T-helper 17 cell (primary cell): ENCODE data around the gene PRKCB. TPM values are rescaled to one million over a fixed set of nuclear protein-coding genes. Genes with fewer than 3 reads are reported as not detected.
"Not testable (repeated sequence)": the region's sequence is repeated elsewhere in the genome, so short reads cannot be mapped to it uniquely, and the experiment has no call there.

Source experiments
- ATAC-seq: fragments of 150-1000 bp; cut with Tn5 transposase; 2 replicates; pipeline ENCODE4 v1.10.0; 2021; ENCODE audit warnings: mild to moderate bottlenecking, moderate library complexity
- DNase-seq, 3 donors: peaks; one replicate each; pipeline versions ENCODE4 v3.0.0 to v3.0.0-alpha.2; 2020 to 2021
- H3K9me3 ChIP-seq: one replicate; pipeline ENCODE4 v1.7.0; 2013; ENCODE audit warnings: low read length, mild to moderate bottlenecking; ENCODE audit not compliant: control insufficient read depth, poor library complexity, severe bottlenecking
- H3K27ac Mint-ChIP-seq: one replicate; pipeline ENCODE4 v1.8.0; 2022; ENCODE audit warnings: mild to moderate bottlenecking, moderate library complexity, mixed read lengths
- H3K27me3 Mint-ChIP-seq: one replicate; pipeline ENCODE4 v1.8.0; 2022; ENCODE audit warnings: mixed read lengths
- H3K36me3 Mint-ChIP-seq: one replicate; pipeline ENCODE4 v1.8.0; 2022; ENCODE audit warnings: low read depth, mixed read lengths
- H3K4me1 Mint-ChIP-seq: one replicate; pipeline ENCODE4 v1.8.0; 2022; ENCODE audit warnings: mild to moderate bottlenecking, mixed read lengths
- H3K4me3 Mint-ChIP-seq: one replicate; pipeline ENCODE4 v1.8.0; 2022; ENCODE audit warnings: mild to moderate bottlenecking, moderate library complexity, mixed read lengths
- total RNA-seq, 4 donors: library from RNA in 2 of 4; stranded (reverse) in 2 of 4; gene quantifications; one replicate each; pipeline ENCODE4 v1.2.3 and lab custom pipeline; 2022 to 2026

PRKCB gene
- total RNA-seq, 2 donors from 2014 or later: 122 to 137 TPM

- H3K36me3 Mint-ChIP-seq: no peaks in the 10 kb centered on the region
- no peak overlapping the region for H3K4me3 Mint-ChIP-seq
- peaks cover 65% of the 10 kb centered on the region for H3K4me1 Mint-ChIP-seq
- no peaks in the 10 kb centered on the region for H3K9me3 ChIP-seq
- ATAC-seq: no peak
- H3K27ac Mint-ChIP-seq: peak overlapping the region; percentile 49
- DNase-seq: no peak
- no peaks in the 10 kb centered on the region for H3K27me3 Mint-ChIP-seq
These were observed 69.2 kb downstream of the PRKCB start for GRCh38 chr16:23905027-23905426.

DNA sequence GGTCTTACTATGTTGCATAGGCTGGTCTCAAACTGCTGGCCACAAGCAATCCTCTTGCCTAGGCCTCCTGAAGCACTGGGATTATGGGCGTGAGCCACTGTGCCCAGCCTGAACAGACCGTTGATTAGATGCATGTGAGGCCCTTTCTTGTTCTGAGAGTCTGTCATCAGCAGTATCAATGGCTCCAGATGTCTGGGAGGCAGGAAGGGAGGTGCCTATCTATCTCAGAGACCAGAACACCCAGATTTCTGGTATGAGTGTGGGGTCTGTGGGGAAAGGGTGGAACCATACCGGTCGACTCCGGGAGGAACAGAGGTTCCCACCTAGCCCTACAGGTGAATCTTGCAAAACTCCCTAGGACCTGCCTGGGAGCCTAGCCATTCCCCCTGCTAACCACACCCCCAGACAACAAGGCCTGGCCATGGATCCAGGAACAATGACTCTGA, 71.7 kb downstream of the PRKCB start:
- no peaks in the 10 kb centered on the region for H3K27me3 Mint-ChIP-seq
- H3K27ac Mint-ChIP-seq: peak overlapping the region; percentile 70

GRCh38 chr16:23907903-23908302, 72.1 kb downstream of the PRKCB start:
- no peak overlapping the region for H3K4me3 Mint-ChIP-seq
- no peaks in the 10 kb centered on the region for H3K27me3 Mint-ChIP-seq
- H3K27ac Mint-ChIP-seq: peak overlapping the region; percentile 70
- ATAC-seq: no peak
- no peaks in the 10 kb centered on the region for H3K36me3 Mint-ChIP-seq
- DNase-seq: no peak
- no peaks in the 10 kb centered on the region for H3K9me3 ChIP-seq
- H3K4me1 Mint-ChIP-seq: peaks cover 52% of the 10 kb centered on the region

More for the DNA sequence above, 71.7 kb downstream of the PRKCB start:
- DNase-seq (no peak), ATAC-seq (no peak)
- Mint-ChIP-seq H3K4me3 (no peak overlapping the region), H3K4me1 (peaks cover 54% of the 10 kb centered on the region), H3K36me3 (no peaks in the 10 kb centered on the region)
- no peaks in the 10 kb centered on the region for H3K9me3 ChIP-seq

DNA sequence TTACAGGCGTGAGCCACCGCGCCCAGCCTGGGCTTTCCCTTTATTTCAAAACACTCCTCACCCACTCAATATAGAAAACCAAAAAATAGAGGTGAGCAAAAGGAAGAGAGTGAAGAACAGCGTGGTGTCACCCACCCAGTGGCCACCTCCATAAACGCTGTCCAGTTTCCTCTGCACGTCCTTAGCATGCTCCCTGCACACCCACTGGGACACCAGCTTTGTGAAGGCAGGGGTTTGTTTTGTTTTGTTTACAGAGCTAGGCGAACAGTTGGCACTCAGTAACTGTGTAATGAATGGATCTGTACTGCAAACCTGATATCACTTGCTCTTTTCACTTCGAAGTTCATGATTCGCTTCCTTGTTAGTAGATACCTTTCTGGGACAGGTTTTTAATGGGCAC, 73.0 kb downstream of the PRKCB start:
- no peaks in the 10 kb centered on the region for H3K27me3 Mint-ChIP-seq
- ATAC-seq: no peak

DNA sequence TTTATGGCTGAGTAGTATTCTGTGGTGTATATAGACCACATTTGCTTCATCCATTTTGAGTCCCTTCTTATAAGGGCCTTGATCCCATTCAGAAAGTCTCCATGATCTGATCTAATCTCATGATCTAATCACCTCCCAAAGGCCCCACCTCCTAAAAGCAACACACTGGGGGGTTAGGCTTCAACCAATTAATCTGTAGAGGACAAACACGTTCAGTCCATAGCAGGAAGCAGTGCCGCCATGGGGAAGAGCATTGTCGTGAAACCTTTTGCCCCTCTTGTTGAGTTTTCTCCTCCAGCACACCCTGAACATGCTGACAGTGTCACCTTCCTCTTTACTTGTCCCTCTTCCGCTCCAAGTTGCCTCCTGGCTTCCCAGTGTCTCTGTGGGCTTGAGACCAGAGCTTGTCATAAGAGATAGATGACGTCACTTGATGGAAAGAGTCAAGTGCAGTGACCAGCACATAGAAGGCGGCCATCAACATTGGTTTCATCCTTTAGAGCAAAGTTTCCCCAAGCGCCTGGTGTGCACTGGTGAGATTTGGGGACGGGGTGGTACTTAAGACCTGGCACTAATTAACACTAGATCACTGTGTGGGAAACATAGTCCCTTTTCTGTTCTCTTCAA, 74.1 kb downstream of the PRKCB start:
- ATAC-seq: no peak
- no peaks in the 10 kb centered on the region for H3K9me3 ChIP-seq
- no peaks in the 10 kb centered on the region for H3K27me3 Mint-ChIP-seq
- no peak for DNase-seq
- H3K36me3 Mint-ChIP-seq: no peaks in the 10 kb centered on the region
- H3K4me1 Mint-ChIP-seq: peaks cover 55% of the 10 kb centered on the region
- H3K4me3 Mint-ChIP-seq: no peak overlapping the region
- peak overlapping the region; percentile 70 for H3K27ac Mint-ChIP-seq

More for the DNA sequence above, 73.0 kb downstream of the PRKCB start:
- Mint-ChIP-seq H3K36me3 (no peaks in the 10 kb centered on the region), H3K27ac (peak overlapping the region; percentile 70), H3K4me1 (peaks cover 52% of the 10 kb centered on the region), H3K4me3 (no peak overlapping the region)
- H3K9me3 ChIP-seq: no peaks in the 10 kb centered on the region
- DNase-seq: no peak

- no peak for DNase-seq
- H3K36me3 Mint-ChIP-seq: peaks cover 3% of the 10 kb centered on the region
- no peak overlapping the region for H3K4me3 Mint-ChIP-seq
- no peaks in the 10 kb centered on the region for H3K27me3 Mint-ChIP-seq
- no peaks in the 10 kb centered on the region for H3K9me3 ChIP-seq
- no peak overlapping the region for H3K27ac Mint-ChIP-seq
- H3K4me1 Mint-ChIP-seq: peaks cover 27% of the 10 kb centered on the region
- ATAC-seq: no peak
These were observed 79.3 kb downstream of the PRKCB start for GRCh38 chr16:23914946-23915530.

DNA sequence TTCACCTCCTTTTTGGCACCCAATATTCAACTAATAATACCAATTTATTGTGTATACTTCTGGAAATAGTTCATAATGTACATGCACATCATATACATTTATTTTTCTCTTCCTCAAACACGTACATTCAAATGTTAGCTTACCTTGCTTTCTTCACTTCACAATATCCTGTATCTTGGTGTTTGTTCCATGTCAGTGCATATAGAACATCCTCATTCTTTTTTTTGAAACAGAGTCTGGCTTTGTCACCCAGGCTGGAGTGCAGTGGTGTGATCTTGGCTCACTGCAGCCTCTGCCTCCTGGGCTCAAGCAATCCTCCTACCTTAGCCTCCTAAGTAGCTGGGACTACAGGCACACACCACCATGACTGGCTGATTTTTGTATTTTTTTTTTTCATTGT, 80.8 kb downstream of the PRKCB start:
- H3K27ac Mint-ChIP-seq, ATAC-seq, H3K9me3 ChIP-seq, DNase-seq, H3K36me3 Mint-ChIP-seq, H3K4me3 Mint-ChIP-seq, H3K27me3 Mint-ChIP-seq: not testable (repeated sequence)
- H3K4me1 Mint-ChIP-seq: peaks cover 24% of the 10 kb centered on the region

DNA sequence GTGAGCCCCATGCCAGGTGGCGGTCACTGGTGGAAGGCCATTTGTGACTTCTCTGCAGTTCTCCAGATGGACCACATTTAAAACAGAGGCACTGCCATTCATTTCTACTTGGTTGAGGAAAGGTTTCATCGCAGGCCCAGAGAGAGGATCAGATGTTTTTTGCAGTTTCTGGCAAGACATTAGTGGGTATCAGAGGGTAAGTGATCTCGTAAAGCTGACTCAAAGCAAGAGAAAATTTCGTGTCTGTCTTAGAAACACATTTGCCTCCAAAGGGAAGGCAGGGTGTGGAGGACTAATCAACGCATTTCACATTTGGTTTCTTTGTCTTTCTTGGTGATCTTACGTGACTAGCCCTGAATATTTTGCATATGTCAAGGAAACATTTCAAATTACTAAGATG, 81.8 kb downstream of the PRKCB start:
- Mint-ChIP-seq H3K27me3 (no peaks in the 10 kb centered on the region), H3K4me3 (no peak overlapping the region), H3K27ac (no peak overlapping the region), H3K4me1 (peaks cover 32% of the 10 kb centered on the region), H3K36me3 (peaks cover 3% of the 10 kb centered on the region)
- no peak for DNase-seq
- ATAC-seq: no peak
- no peaks in the 10 kb centered on the region for H3K9me3 ChIP-seq

GRCh38 chr16:23920446-23920845, 84.7 kb downstream of the PRKCB start:
- Mint-ChIP-seq H3K27me3 (no peaks in the 10 kb centered on the region), H3K27ac (peak overlapping the region; percentile 78), H3K4me3 (no peak overlapping the region), H3K36me3 (peaks cover 3% of the 10 kb centered on the region), H3K4me1 (peaks cover 19% of the 10 kb centered on the region)
- DNase-seq (no peak), ATAC-seq (no peak)
- no peaks in the 10 kb centered on the region for H3K9me3 ChIP-seq

DNA sequence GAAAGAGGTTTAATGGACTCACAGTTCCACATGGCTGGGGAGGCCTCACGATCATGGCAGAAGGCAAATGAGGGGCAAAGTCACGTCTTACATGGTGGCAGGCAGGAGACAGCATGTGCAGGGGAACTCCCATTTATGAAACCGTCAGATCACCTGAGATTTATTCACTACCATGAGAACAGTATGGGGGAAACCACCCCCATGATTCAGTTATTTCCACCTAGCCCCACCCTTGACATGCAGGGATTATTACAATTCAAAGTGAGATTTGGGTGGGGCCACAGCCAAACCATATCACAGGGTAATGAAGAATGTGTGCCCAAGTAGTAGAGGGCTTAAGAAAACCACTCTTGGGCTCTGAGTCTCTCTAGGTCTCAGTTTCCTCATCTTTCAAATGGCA, 85.1 kb downstream of the PRKCB start:
- DNase-seq (no peak), ATAC-seq (no peak)
- H3K9me3 ChIP-seq: no peaks in the 10 kb centered on the region
- H3K4me3 Mint-ChIP-seq: peak overlapping the region; percentile 7
- peaks cover 3% of the 10 kb centered on the region for H3K36me3 Mint-ChIP-seq
- no peaks in the 10 kb centered on the region for H3K27me3 Mint-ChIP-seq
- peak overlapping the region; percentile 78 for H3K27ac Mint-ChIP-seq
- peaks cover 19% of the 10 kb centered on the region for H3K4me1 Mint-ChIP-seq

GRCh38 chr16:23922406-23922805, 86.6 kb downstream of the PRKCB start:
- Mint-ChIP-seq H3K4me3 (no peak overlapping the region), H3K4me1 (peaks cover 21% of the 10 kb centered on the region), H3K36me3 (peaks cover 5% of the 10 kb centered on the region), H3K27ac (no peak overlapping the region), H3K27me3 (no peaks in the 10 kb centered on the region)
- H3K9me3 ChIP-seq: no peaks in the 10 kb centered on the region
- DNase-seq: no peak
- ATAC-seq: no peak

GRCh38 chr16:23924128-23924527, 88.3 kb downstream of the PRKCB start:
- DNase-seq (no peak), ATAC-seq (peak; percentile 16)
- H3K9me3 ChIP-seq: no peaks in the 10 kb centered on the region
- Mint-ChIP-seq H3K36me3 (peaks cover 2% of the 10 kb centered on the region), H3K27ac (peak overlapping the region; percentile 21), H3K4me3 (no peak overlapping the region), H3K4me1 (peaks cover 28% of the 10 kb centered on the region), H3K27me3 (no peaks in the 10 kb centered on the region)

DNA sequence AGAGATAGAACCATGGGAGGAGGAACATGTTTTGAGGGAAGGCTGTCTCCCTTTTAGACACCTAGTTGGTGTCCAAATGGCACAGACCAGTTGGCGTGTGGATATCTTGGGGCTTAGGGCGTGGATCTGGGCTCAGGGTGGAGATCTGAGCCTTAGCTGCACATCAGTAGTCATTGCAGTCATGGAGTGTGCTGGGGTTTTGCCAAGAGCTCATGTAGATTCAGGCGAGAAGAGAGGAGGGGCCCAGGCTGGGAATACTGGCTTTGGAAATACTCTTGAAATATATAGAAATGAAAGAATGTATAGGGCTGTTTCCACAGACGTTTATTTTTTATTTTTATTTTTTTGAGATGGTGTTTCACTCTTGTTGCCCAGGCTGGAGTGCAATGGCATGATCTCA, 92.0 kb downstream of the PRKCB start:
- no peak overlapping the region for H3K4me3 Mint-ChIP-seq
- ATAC-seq: no peak
- H3K9me3 ChIP-seq: no peaks in the 10 kb centered on the region
- H3K27me3 Mint-ChIP-seq: no peaks in the 10 kb centered on the region
- H3K36me3 Mint-ChIP-seq: peaks cover 2% of the 10 kb centered on the region
- H3K27ac Mint-ChIP-seq: peak overlapping the region; percentile 44
- no peak for DNase-seq
- peaks cover 25% of the 10 kb centered on the region for H3K4me1 Mint-ChIP-seq

GRCh38 chr16:23929237-23929636, 93.5 kb downstream of the PRKCB start:
- Mint-ChIP-seq H3K4me1 (peaks cover 27% of the 10 kb centered on the region), H3K4me3 (no peak overlapping the region), H3K27me3 (no peaks in the 10 kb centered on the region), H3K27ac (no peak overlapping the region), H3K36me3 (peaks cover 2% of the 10 kb centered on the region)
- no peaks in the 10 kb centered on the region for H3K9me3 ChIP-seq
- ATAC-seq (no peak), DNase-seq (no peak)
